ENCODE results near the gene GLUD1.
"Not testable (repeated sequence)": the region's sequence is repeated elsewhere in the genome, so short reads cannot be mapped to it uniquely, and the experiment has no call there.

GLUD1 gene

DNA sequence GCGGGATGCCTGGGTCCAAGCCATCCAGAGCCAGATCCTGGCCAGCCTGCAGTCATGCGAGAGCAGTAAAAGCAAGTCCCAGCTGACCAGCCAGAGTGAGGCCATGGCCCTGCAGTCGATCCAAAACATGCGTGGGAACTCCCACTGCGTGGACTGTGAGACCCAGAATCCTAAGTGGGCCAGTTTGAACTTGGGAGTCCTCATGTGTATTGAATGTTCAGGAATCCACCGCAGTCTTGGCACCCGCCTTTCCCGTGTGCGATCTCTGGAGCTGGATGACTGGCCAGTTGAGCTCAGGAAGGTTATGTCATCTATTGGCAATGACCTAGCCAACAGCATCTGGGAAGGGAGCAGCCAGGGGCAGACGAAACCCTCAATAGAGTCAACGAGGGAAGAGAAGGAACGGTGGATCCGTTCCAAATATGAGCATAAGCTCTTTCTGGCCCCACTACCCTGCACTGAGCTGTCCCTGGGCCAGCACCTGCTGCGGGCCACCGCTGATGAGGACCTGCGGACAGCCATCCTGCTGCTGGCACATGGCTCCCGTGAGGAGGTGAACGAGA, 85.4 kb downstream of the GLUD1 start:
- not testable (repeated sequence) for H3K36me3 Mint-ChIP-seq; H3K27me3 Mint-ChIP-seq; H3K27ac Mint-ChIP-seq; H3K4me3 Mint-ChIP-seq; DNase-seq; H3K4me1 Mint-ChIP-seq; ATAC-seq (replicated peaks); H3K9me3 Mint-ChIP-seq

DNA sequence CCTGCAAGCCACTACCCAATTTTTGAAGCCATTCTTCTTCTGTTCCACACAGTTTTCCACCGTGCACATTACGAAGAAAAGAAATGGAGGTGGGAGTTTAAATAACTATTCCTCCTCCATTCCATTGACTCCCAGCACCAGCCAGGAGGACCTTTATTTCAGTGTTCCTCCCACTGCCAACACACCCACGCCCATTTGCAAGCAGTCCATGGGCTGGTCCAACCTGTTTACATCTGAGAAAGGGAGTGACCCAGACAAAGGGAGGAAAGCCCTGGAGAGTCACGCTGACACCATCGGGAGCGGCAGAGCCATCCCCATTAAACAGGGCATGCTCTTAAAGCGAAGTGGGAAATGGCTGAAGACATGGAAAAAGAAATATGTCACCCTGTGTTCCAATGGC, 86.3 kb downstream of the GLUD1 start:
- H3K4me3 Mint-ChIP-seq; H3K36me3 Mint-ChIP-seq; H3K4me1 Mint-ChIP-seq; ATAC-seq (replicated peaks); H3K27me3 Mint-ChIP-seq; DNase-seq; H3K27ac Mint-ChIP-seq; H3K9me3 Mint-ChIP-seq: not testable (repeated sequence)

GRCh38 chr10:87007674-87008073, 87.0 kb downstream of the GLUD1 start:
- not testable (repeated sequence) for H3K9me3 Mint-ChIP-seq; H3K4me1 Mint-ChIP-seq; DNase-seq; ATAC-seq (replicated peaks); H3K27ac Mint-ChIP-seq; H3K36me3 Mint-ChIP-seq; H3K4me3 Mint-ChIP-seq; H3K27me3 Mint-ChIP-seq

DNA sequence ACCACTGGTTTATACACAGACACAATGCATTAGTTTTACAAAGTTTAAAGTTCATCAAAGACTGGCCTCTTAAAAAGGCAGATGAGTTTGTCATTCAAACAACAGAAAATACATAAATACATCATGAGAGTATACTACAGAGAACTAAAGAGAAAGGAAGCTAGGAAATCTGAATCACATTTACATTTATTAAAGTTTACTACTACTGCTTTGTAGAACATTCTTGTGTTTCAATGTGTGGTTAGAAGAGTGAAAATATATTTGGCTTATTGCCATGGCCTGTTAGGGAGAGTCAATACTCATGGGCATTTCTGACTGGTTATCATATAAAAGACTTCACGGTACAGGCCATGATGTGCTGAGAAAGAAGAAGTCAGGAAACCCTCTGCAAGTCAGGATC, 87.5 kb downstream of the GLUD1 start:
- H3K27ac Mint-ChIP-seq, H3K4me3 Mint-ChIP-seq: not testable (repeated sequence)

DNA sequence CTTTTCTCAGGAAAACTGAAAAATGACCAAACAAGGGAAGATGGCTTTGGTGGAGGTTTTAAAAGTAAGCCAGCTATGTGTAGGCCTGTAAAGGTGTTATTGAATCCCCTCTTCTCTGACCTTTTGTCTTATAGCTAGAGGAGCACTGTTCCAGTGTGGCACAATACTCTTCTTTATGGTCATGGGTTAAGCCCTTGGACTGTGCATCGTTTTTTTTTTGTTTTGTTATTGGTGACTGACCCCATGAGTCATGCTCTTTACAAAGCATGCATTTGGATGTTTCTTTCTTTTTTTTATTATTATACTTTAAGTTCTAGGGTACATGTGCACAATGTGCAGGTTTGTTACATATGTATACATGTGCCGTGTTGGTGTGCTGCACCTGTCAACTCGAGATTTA, 94.2 kb downstream of the GLUD1 start:
- H3K27me3 Mint-ChIP-seq: no peaks in the 10 kb centered on the region
- no peak overlapping the region for H3K4me3 Mint-ChIP-seq
- no peaks in the 10 kb centered on the region for H3K9me3 Mint-ChIP-seq
- no peak for DNase-seq
- ATAC-seq (replicated peaks): no peak
- no peaks in the 10 kb centered on the region for H3K36me3 Mint-ChIP-seq
- H3K27ac Mint-ChIP-seq: no peak overlapping the region
- no peaks in the 10 kb centered on the region for H3K4me1 Mint-ChIP-seq

More for the DNA sequence above, 87.5 kb downstream of the GLUD1 start:
- not testable (repeated sequence) for H3K27me3 Mint-ChIP-seq; H3K36me3 Mint-ChIP-seq; H3K9me3 Mint-ChIP-seq; DNase-seq; H3K4me1 Mint-ChIP-seq; ATAC-seq (replicated peaks)

Measured in stimulated activated naive B cell treated with anti-CD40 and anti-IgM and Interleukin-4, amounts not matched to agents 10 μg/mL and 1 μg/mL and 100 μg/mL, for 72 hours (primary cell).